ENCODE results near the gene AUTS2. TPM values are rescaled to one million over a fixed set of nuclear protein-coding genes. Genes with fewer than 3 reads are reported as not detected.

The AUTS2 gene
- total RNA-seq, 1 experiment from 2014 or later, result 256 TPM

GRCh38 chr7:70777251-70777650 is 1179.0 kb downstream of the AUTS2 start:
- no peak for DNase-seq
- Histone ChIP-seq H3K9ac (ENCODE audit: extremely low read depth, insufficient read length, low read length) (no peak overlapping the region), H3K79me2 (ENCODE audit: insufficient read depth, low read length) (no peaks in the 10 kb centered on the region), H2BK15ac (ENCODE audit: low read depth, low read length) (no peak overlapping the region), H4K5ac (ENCODE audit: insufficient read length, low read depth, low read length) (no peak overlapping the region), H3K56ac (ENCODE audit: insufficient read length, low read depth, low read length) (no peak overlapping the region), H3K27me3 (ENCODE audit: insufficient read depth, low read length) (no peaks in the 10 kb centered on the region), H3K27ac (ENCODE audit: insufficient read length, low read depth, low read length) (no peak overlapping the region), H3T11ph (ENCODE audit: low read length) (no peak overlapping the region), H2BK5ac (ENCODE audit: insufficient read length, low read length) (no peak overlapping the region), H3K79me1 (ENCODE audit: insufficient read depth, low read depth, low read length, poor library complexity, severe bottlenecking) (no peaks in the 10 kb centered on the region), H2BK120ac (ENCODE audit: low read depth, low read length, poor library complexity, severe bottlenecking) (no peak overlapping the region), H3K18ac (ENCODE audit: insufficient read length, low read depth, low read length) (no peak overlapping the region), H3K4ac (ENCODE audit: low read depth, low read length) (no peak overlapping the region), H2BK12ac (ENCODE audit: insufficient read length, low read depth, low read length) (no peak overlapping the region), H2BK20ac (ENCODE audit: low read depth, low read length, poor library complexity, severe bottlenecking) (no peak overlapping the region), H3K4me2 (ENCODE audit: insufficient read depth, insufficient read length, low read length) (no peak overlapping the region), H4K91ac (ENCODE audit: insufficient read length, low read depth, low read length) (no peak overlapping the region), H4K8ac (replicated peaks; ENCODE audit: insufficient read length, low read depth, low read length) (no peak overlapping the region), H3K14ac (ENCODE audit: insufficient read depth, low read length) (no peak overlapping the region), H3K4me1 (ENCODE audit: insufficient read depth, low read length) (peaks cover 5% of the 10 kb centered on the region; the same call in 1 of the 2 replicates), H4K20me1 (ENCODE audit: control insufficient read depth, insufficient read depth, insufficient read length) (no peaks in the 10 kb centered on the region), H3K23ac (ENCODE audit: insufficient read length, low read depth, low read length) (no peak overlapping the region), H3K9me3 (ENCODE audit: control insufficient read depth, low read depth, low read length) (no peaks in the 10 kb centered on the region), H2AFZ (ENCODE audit: low read length) (no peak overlapping the region), H3K23me2 (ENCODE audit: insufficient read length, low read depth, low read length, poor library complexity, severe bottlenecking) (no peaks in the 10 kb centered on the region), H2AK5ac (ENCODE audit: insufficient read length, low read length) (no peak overlapping the region)
- Mint-ChIP-seq H3K27me3 (ENCODE audit: low read depth) (no peaks in the 10 kb centered on the region; the same call in 1 of the 2 replicates), H3K9me3 (no peaks in the 10 kb centered on the region), H3K27ac (peak overlapping the region in 1 of 3 experiments; percentile 32; a peak in 1 of 7 replicates), H3K4me3 (no peak overlapping the region), H3K36me3 (ENCODE audit: insufficient read depth in 1 of 3, low read depth in 3 of 3) (peaks cover 28 to 100% (median 96%) of the 10 kb centered on the region in 3 experiments; a peak in 6 of 7 replicates), H3K4me1 (peaks cover 22 to 41% of the 10 kb centered on the region in 2 experiments)
- TF ChIP-seq CTCF (conservative IDR thresholded peaks at IDR 0.05), result no peak

Data from H9 (cell line).